Measurements from ENCODE around the gene CLINT1. TPM values are rescaled to one million over a fixed set of nuclear protein-coding genes. Genes with fewer than 3 reads are reported as not detected.

Gene CLINT1
- total and polyA plus RNA-seq, 4 donors = 46.2 to 80.4 (median 54.0) TPM

GRCh38 chr5:157821822-157822622 is 36.9 kb downstream of the CLINT1 start:
- no peak for DNase-seq (ENCODE audit: low read depth in 4 of 6, low spot score in 6 of 6)
- 100% methylated on average over 5 of the region's 7 CpGs for WGBS (ENCODE audit: insufficient coverage)
- no peak overlapping the region for H3K27ac ChIP-seq (ENCODE audit: low read depth, low read length)

GRCh38 chr5:157821405-157821804 is 37.5 kb downstream of the CLINT1 start:
- no CpG with 5 or more reads among the region's 1 CpG for WGBS (ENCODE audit: insufficient coverage)
- H3K9me3 ChIP-seq (ENCODE audit: control insufficient read depth, insufficient read depth, low read length) = no peaks in the 10 kb centered on the region
- H3K4me1 ChIP-seq (ENCODE audit: control insufficient read depth, insufficient read depth, low read length) = no peaks in the 10 kb centered on the region
- no peaks in the 10 kb centered on the region for H3K27me3 ChIP-seq (ENCODE audit: control insufficient read depth, insufficient read depth, low read length)
- H3K4me3 ChIP-seq (ENCODE audit: low read depth, low read length) = no peak overlapping the region
- no peaks in the 10 kb centered on the region for H3K36me3 ChIP-seq (ENCODE audit: control insufficient read depth, insufficient read depth, low read length)
- no peak overlapping the region for H3K27ac ChIP-seq (ENCODE audit: low read depth, low read length)
- no peak for DNase-seq (ENCODE audit: low read depth in 4 of 6, low spot score in 6 of 6)

More at GRCh38 chr5:157821822-157822622, 36.9 kb downstream of the CLINT1 start:
- H3K36me3 ChIP-seq (ENCODE audit: control insufficient read depth, insufficient read depth, low read length) = no peaks in the 10 kb centered on the region
- H3K9me3 ChIP-seq (ENCODE audit: control insufficient read depth, insufficient read depth, low read length) = no peaks in the 10 kb centered on the region
- H3K4me3 ChIP-seq (ENCODE audit: low read depth, low read length) = no peak overlapping the region
- no peaks in the 10 kb centered on the region for H3K4me1 ChIP-seq (ENCODE audit: control insufficient read depth, insufficient read depth, low read length)
- no peaks in the 10 kb centered on the region for H3K27me3 ChIP-seq (ENCODE audit: control insufficient read depth, insufficient read depth, low read length)

GRCh38 chr5:157820593-157821252 is 38.2 kb downstream of the CLINT1 start:
- 0% methylated on average over 1 of the region's 6 CpGs for WGBS (ENCODE audit: insufficient coverage)
- Histone ChIP-seq H3K27me3 (ENCODE audit: control insufficient read depth, insufficient read depth, low read length) (no peaks in the 10 kb centered on the region), H3K36me3 (ENCODE audit: control insufficient read depth, insufficient read depth, low read length) (no peaks in the 10 kb centered on the region), H3K9me3 (ENCODE audit: control insufficient read depth, insufficient read depth, low read length) (no peaks in the 10 kb centered on the region), H3K4me3 (ENCODE audit: low read depth, low read length) (no peak overlapping the region), H3K4me1 (ENCODE audit: control insufficient read depth, insufficient read depth, low read length) (no peaks in the 10 kb centered on the region), H3K27ac (ENCODE audit: low read depth, low read length) (no peak overlapping the region)
- DNase-seq (ENCODE audit: low read depth in 4 of 6, low spot score in 6 of 6) = peak in 4 of 6 donors; percentile 13 to 89 (median 54)

- Histone ChIP-seq H3K9me3 (ENCODE audit: control insufficient read depth, insufficient read depth, low read length) (no peaks in the 10 kb centered on the region), H3K36me3 (ENCODE audit: control insufficient read depth, insufficient read depth, low read length) (peaks cover 2% of the 10 kb centered on the region), H3K4me3 (ENCODE audit: low read depth, low read length) (no peak overlapping the region), H3K4me1 (ENCODE audit: control insufficient read depth, insufficient read depth, low read length) (no peaks in the 10 kb centered on the region), H3K27ac (ENCODE audit: low read depth, low read length) (no peak overlapping the region), H3K27me3 (ENCODE audit: control insufficient read depth, insufficient read depth, low read length) (no peaks in the 10 kb centered on the region)
- WGBS (ENCODE audit: insufficient coverage) = no CpG with 5 or more reads among the region's 3 CpGs
- DNase-seq (ENCODE audit: low read depth in 4 of 6, low spot score in 6 of 6) = peak in 5 of 6 donors; percentile 27 to 78 (median 30)
Observed at GRCh38 chr5:157819502-157820115, 39.3 kb downstream of the CLINT1 start.

- Histone ChIP-seq H3K4me1 (ENCODE audit: control insufficient read depth, insufficient read depth, low read length) (no peaks in the 10 kb centered on the region), H3K27me3 (ENCODE audit: control insufficient read depth, insufficient read depth, low read length) (no peaks in the 10 kb centered on the region), H3K36me3 (ENCODE audit: control insufficient read depth, insufficient read depth, low read length) (peaks cover 3% of the 10 kb centered on the region), H3K4me3 (ENCODE audit: low read depth, low read length) (no peak overlapping the region), H3K9me3 (ENCODE audit: control insufficient read depth, insufficient read depth, low read length) (no peaks in the 10 kb centered on the region), H3K27ac (ENCODE audit: low read depth, low read length) (no peak overlapping the region)
- no peak for DNase-seq (ENCODE audit: low read depth in 4 of 6, low spot score in 6 of 6)
- WGBS (ENCODE audit: insufficient coverage) = no CpG with 5 or more reads among the region's 2 CpGs
Observed at GRCh38 chr5:157818368-157818767, 40.6 kb downstream of the CLINT1 start.

- Histone ChIP-seq H3K4me3 (ENCODE audit: low read depth, low read length) (no peak overlapping the region), H3K27me3 (ENCODE audit: control insufficient read depth, insufficient read depth, low read length) (no peaks in the 10 kb centered on the region), H3K36me3 (ENCODE audit: control insufficient read depth, insufficient read depth, low read length) (peaks cover 3% of the 10 kb centered on the region), H3K27ac (ENCODE audit: low read depth, low read length) (no peak overlapping the region), H3K4me1 (ENCODE audit: control insufficient read depth, insufficient read depth, low read length) (no peaks in the 10 kb centered on the region), H3K9me3 (ENCODE audit: control insufficient read depth, insufficient read depth, low read length) (no peaks in the 10 kb centered on the region)
- 100% methylated on average over 1 of the region's 2 CpGs for WGBS (ENCODE audit: insufficient coverage)
- DNase-seq (ENCODE audit: low read depth in 4 of 6, low spot score in 6 of 6) = no peak
Observed at GRCh38 chr5:157817928-157818327, 41.0 kb downstream of the CLINT1 start.

- WGBS (ENCODE audit: insufficient coverage) = no CpG with 5 or more reads among the region's 5 CpGs
Observed at GRCh38 chr5:157817387-157817702, 41.6 kb downstream of the CLINT1 start.

GRCh38 chr5:157816682-157817386 is 42.1 kb downstream of the CLINT1 start:
- Histone ChIP-seq H3K9me3 (ENCODE audit: control insufficient read depth, insufficient read depth, low read length) (no peaks in the 10 kb centered on the region), H3K4me3 (ENCODE audit: low read depth, low read length) (no peak overlapping the region), H3K4me1 (ENCODE audit: control insufficient read depth, insufficient read depth, low read length) (no peaks in the 10 kb centered on the region), H3K27ac (ENCODE audit: low read depth, low read length) (no peak overlapping the region), H3K36me3 (ENCODE audit: control insufficient read depth, insufficient read depth, low read length) (peaks cover 3% of the 10 kb centered on the region), H3K27me3 (ENCODE audit: control insufficient read depth, insufficient read depth, low read length) (no peaks in the 10 kb centered on the region)
- peak in 2 of 6 donors; percentile 43 to 73 for DNase-seq (ENCODE audit: low read depth in 4 of 6, low spot score in 6 of 6)
- no CpG with 5 or more reads among the region's 1 CpG for WGBS (ENCODE audit: insufficient coverage)

More at GRCh38 chr5:157817387-157817702, 41.6 kb downstream of the CLINT1 start:
- Histone ChIP-seq H3K4me1 (ENCODE audit: control insufficient read depth, insufficient read depth, low read length) (no peaks in the 10 kb centered on the region), H3K36me3 (ENCODE audit: control insufficient read depth, insufficient read depth, low read length) (peaks cover 3% of the 10 kb centered on the region), H3K27ac (ENCODE audit: low read depth, low read length) (no peak overlapping the region), H3K27me3 (ENCODE audit: control insufficient read depth, insufficient read depth, low read length) (no peaks in the 10 kb centered on the region), H3K9me3 (ENCODE audit: control insufficient read depth, insufficient read depth, low read length) (no peaks in the 10 kb centered on the region), H3K4me3 (ENCODE audit: low read depth, low read length) (no peak overlapping the region)
- DNase-seq (ENCODE audit: low read depth in 4 of 6, low spot score in 6 of 6) = no peak

GRCh38 chr5:157812086-157812485 is 46.9 kb downstream of the CLINT1 start:
- H3K4me3 ChIP-seq (ENCODE audit: low read depth, low read length) = no peak overlapping the region
- H3K27ac ChIP-seq (ENCODE audit: low read depth, low read length) = no peak overlapping the region
- H3K4me1 ChIP-seq (ENCODE audit: control insufficient read depth, insufficient read depth, low read length) = no peaks in the 10 kb centered on the region
- peaks cover 8% of the 10 kb centered on the region for H3K36me3 ChIP-seq (ENCODE audit: control insufficient read depth, insufficient read depth, low read length)
- H3K9me3 ChIP-seq (ENCODE audit: control insufficient read depth, insufficient read depth, low read length) = no peaks in the 10 kb centered on the region
- WGBS (ENCODE audit: insufficient coverage) = no CpG with 5 or more reads among the region's 2 CpGs
- DNase-seq (ENCODE audit: low read depth in 4 of 6, low spot score in 6 of 6) = no peak
- H3K27me3 ChIP-seq (ENCODE audit: control insufficient read depth, insufficient read depth, low read length) = no peaks in the 10 kb centered on the region

Measured in spinal cord (tissue), 10 donors.